ENCODE data around the gene CTSL.
"Not testable (repeated sequence)": the region's sequence is repeated elsewhere in the genome, so short reads cannot be mapped to it uniquely, and the experiment has no call there.

The CTSL gene

GRCh38 chr9:87748881-87749280 lies 23.0 kb downstream of the CTSL start:
- ChIA-PET CTCF (no interaction called here), POLR2A (no interaction called here)
- TF ChIP-seq, protein P1, sequence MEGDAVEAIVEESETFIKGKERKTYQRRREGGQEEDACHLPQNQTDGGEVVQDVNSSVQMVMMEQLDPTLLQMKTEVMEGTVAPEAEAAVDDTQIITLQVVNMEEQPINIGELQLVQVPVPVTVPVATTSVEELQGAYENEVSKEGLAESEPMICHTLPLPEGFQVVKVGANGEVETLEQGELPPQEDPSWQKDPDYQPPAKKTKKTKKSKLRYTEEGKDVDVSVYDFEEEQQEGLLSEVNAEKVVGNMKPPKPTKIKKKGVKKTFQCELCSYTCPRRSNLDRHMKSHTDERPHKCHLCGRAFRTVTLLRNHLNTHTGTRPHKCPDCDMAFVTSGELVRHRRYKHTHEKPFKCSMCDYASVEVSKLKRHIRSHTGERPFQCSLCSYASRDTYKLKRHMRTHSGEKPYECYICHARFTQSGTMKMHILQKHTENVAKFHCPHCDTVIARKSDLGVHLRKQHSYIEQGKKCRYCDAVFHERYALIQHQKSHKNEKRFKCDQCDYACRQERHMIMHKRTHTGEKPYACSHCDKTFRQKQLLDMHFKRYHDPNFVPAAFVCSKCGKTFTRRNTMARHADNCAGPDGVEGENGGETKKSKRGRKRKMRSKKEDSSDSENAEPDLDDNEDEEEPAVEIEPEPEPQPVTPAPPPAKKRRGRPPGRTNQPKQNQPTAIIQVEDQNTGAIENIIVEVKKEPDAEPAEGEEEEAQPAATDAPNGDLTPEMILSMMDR (IDR thresholded peaks at IDR 0.05; ENCODE audit: control extremely low read depth, extremely low read depth, low read depth, missing control alignments): no peak
- no peak for DNase-seq (ENCODE audit: extremely low spot score)

GRCh38 chr9:87749335-87750035 lies 23.6 kb downstream of the CTSL start:
- POLR2A ChIA-PET: no interaction called here
- TF ChIP-seq, protein P1 (IDR thresholded peaks at IDR 0.05; ENCODE audit: control extremely low read depth, extremely low read depth, low read depth, missing control alignments): no peak
- DNase-seq (ENCODE audit: extremely low spot score): no peak
- CTCF ChIA-PET: no interaction called here

DNA sequence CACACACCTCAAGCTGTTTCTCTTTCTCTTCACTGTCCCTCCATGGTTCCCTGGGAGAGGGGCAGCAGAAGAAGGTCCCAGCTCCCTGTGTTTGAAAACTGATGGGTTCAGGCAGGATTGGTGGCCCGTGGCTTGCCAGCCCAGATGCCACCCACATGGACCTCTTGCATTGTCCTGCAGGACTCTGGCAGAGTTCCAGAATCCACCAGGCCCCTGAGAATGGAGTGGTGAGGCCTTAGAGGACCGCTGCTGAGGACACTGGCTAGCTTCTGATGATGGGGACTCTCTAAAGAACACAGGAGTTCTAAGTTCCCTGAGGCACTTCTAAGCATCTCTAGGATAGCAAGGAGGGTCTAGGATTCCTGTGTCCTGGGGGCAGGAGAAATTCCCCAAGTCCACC lies 24.8 kb downstream of the CTSL start:
- POLR2A ChIA-PET: no interaction called here
- CTCF ChIA-PET: no interaction called here
- DNase-seq (ENCODE audit: extremely low spot score): no peak
- TF ChIP-seq, protein P1 (IDR thresholded peaks at IDR 0.05; ENCODE audit: control extremely low read depth, extremely low read depth, low read depth, missing control alignments): no peak

DNA sequence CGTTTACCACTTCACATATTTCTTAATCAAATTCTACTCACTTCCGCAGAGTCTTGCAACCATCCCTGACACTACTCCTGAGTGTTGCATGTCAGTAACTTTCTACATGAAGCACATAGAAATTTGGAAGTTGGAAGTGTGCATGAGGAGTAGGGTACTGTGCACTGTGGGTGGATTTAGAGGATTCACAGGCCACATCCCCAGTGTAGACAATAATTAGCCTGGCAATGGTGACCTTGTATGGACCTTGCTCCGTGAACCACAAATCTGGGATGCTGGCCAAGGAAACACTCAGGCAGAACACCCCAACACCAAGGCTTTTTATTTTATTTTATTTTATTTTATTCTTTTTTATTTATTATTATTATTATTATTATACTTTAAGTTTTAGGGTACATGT lies 25.5 kb downstream of the CTSL start:
- TF ChIP-seq, protein P1 (IDR thresholded peaks at IDR 0.05; ENCODE audit: control extremely low read depth, extremely low read depth, low read depth, missing control alignments): no peak
- DNase-seq (ENCODE audit: extremely low spot score): no peak
- CTCF ChIA-PET: no interaction called here
- POLR2A ChIA-PET: no interaction called here

GRCh38 chr9:87751868-87752267 lies 25.9 kb downstream of the CTSL start:
- CTCF ChIA-PET: no interaction called here
- POLR2A ChIA-PET: no interaction called here
- TF ChIP-seq, protein P1 (IDR thresholded peaks at IDR 0.05; ENCODE audit: control extremely low read depth, extremely low read depth, low read depth, missing control alignments): no peak
- no peak for DNase-seq (ENCODE audit: extremely low spot score)

GRCh38 chr9:87753313-87753712 lies 27.4 kb downstream of the CTSL start:
- DNase-seq (ENCODE audit: extremely low spot score): no peak
- POLR2A ChIA-PET: no interaction called here
- CTCF ChIA-PET: no interaction called here
- TF ChIP-seq, protein P1 (IDR thresholded peaks at IDR 0.05; ENCODE audit: control extremely low read depth, extremely low read depth, low read depth, missing control alignments): no peak

GRCh38 chr9:87758330-87758729 lies 32.4 kb downstream of the CTSL start:
- DNase-seq (ENCODE audit: extremely low spot score); POLR2A ChIA-PET; CTCF ChIA-PET: not testable (repeated sequence)

GRCh38 chr9:87759980-87760379 lies 34.1 kb downstream of the CTSL start:
- POLR2A ChIA-PET; DNase-seq (ENCODE audit: extremely low spot score); CTCF ChIA-PET: not testable (repeated sequence)

All from GM10248 (cell line).